Endothelial cell of umbilical vein (primary cell): ENCODE data around the gene NOXA1. TPM values are rescaled to one million over a fixed set of nuclear protein-coding genes. Genes with fewer than 3 reads are reported as not detected.

Experiments
- BruUV-seq: library from RNA; stranded (reverse); fragments of 400-500 nt; replicated peaks from 2 replicates; lab custom pipeline; 2021; lab: Mats Ljungman, UMichigan
- CTCF ChIA-PET: fragments of 300-600, 350-600 bp; sonication (Branson Sonifier 250); formaldehyde crosslinking; loops from one replicate; lab custom pipeline; 2021; ENCODE audit warnings: antibody characterized with exemption, inconsistent platforms; lab: Charles Lee
- POLR2A ChIA-PET: fragments of 300-600, 350-600 bp; sonication (Branson Sonifier 250); formaldehyde crosslinking; loops from one replicate; lab custom pipeline; 2021; ENCODE audit warnings: antibody characterized with exemption, inconsistent platforms; lab: Charles Lee
- DNase-seq: peaks from one replicate; pipeline ENCODE4 v3.0.0-alpha.2; 2011; ENCODE audit warnings: low read depth, low spot score
- FAIRE-seq: peaks from 2 replicates; lab custom pipeline; 2011; peaks lifted over from hg19 to GRCh38; lab: Jason Lieb, UNC
- H2AFZ ChIP-seq: 2 replicates; pipeline ENCODE4 v1.6.0; 2012; ENCODE audit warnings: low read depth, low read length, control low read depth, inconsistent platforms
- H3K27ac ChIP-seq: 2 replicates; pipeline ENCODE4 v1.5.1; 2011; ENCODE audit warnings: low read depth, mild to moderate bottlenecking, control low read depth, low read length, moderate library complexity; ENCODE audit not compliant: insufficient read depth
- H3K27me3 ChIP-seq, 2 experiments: 2 replicates each; pipeline versions ENCODE4 v1.6.0 to v1.6.1; 2011; ENCODE audit warnings: low read length in 2 of 2, mixed read lengths in 1 of 2; ENCODE audit not compliant: control insufficient read depth in 2 of 2, insufficient read depth in 2 of 2
- H3K36me3 ChIP-seq, 2 experiments: 2 replicates in 1 of 2; 3 replicates in 1 of 2; pipeline ENCODE4 v1.5.1; 2011; ENCODE audit warnings: low read length in 2 of 2, mild to moderate bottlenecking in 1 of 2, moderate library complexity in 1 of 2; ENCODE audit not compliant: control insufficient read depth in 2 of 2, insufficient read depth in 2 of 2; ENCODE audit errors: extremely low read depth in 1 of 2
- H3K4me1 ChIP-seq: 3 replicates; pipeline ENCODE4 v1.5.1; 2011; ENCODE audit warnings: mild to moderate bottlenecking, low read length; ENCODE audit not compliant: control insufficient read depth, insufficient read depth; ENCODE audit errors: extremely low read depth
- H3K4me2 ChIP-seq: 2 replicates; pipeline ENCODE4 v1.6.1; 2011; ENCODE audit warnings: low read length, control low read depth, mixed read lengths; ENCODE audit not compliant: insufficient read depth
- H3K4me3 ChIP-seq, 3 experiments: fragments of 200-600 bp in 1 of 3; sonication (generic), shearing (Covaris generic) in 1 of 3; replicated peaks in 1 of 3; 2 replicates each; pipeline ENCODE4 v1.5.1; 2011 to 2016; ENCODE audit warnings: control low read depth in 3 of 3, low read length in 3 of 3, mild to moderate bottlenecking in 2 of 3, inconsistent platforms in 1 of 3, low read depth in 1 of 3, moderate library complexity in 1 of 3; ENCODE audit not compliant: insufficient read depth in 1 of 3
- H3K79me2 ChIP-seq: 2 replicates; pipeline ENCODE4 v1.6.0; 2012; ENCODE audit warnings: low read length, inconsistent platforms; ENCODE audit not compliant: control insufficient read depth, insufficient read depth
- H3K9ac ChIP-seq: replicated peaks from 2 replicates; pipeline ENCODE3; 2011; ENCODE audit warnings: low read length, control low read depth; ENCODE audit not compliant: insufficient read depth; ENCODE audit errors: extremely low read depth
- H3K9me1 ChIP-seq: replicated peaks from 3 replicates; pipeline ENCODE4 v1.6.0; 2011; ENCODE audit warnings: mild to moderate bottlenecking, low read length; ENCODE audit not compliant: control insufficient read depth, insufficient read depth; ENCODE audit errors: extremely low read depth
- H3K9me3 ChIP-seq: replicated peaks from 2 replicates; pipeline ENCODE4 v1.5.1; 2012; ENCODE audit warnings: low read length, inconsistent platforms; ENCODE audit not compliant: control insufficient read depth, insufficient read depth
- H4K20me1 ChIP-seq: replicated peaks from 2 replicates; pipeline ENCODE3; 2011; ENCODE audit warnings: mild to moderate bottlenecking, low read length; ENCODE audit not compliant: control insufficient read depth, insufficient read depth; ENCODE audit errors: extremely low read depth
- CTCF ChIP-seq, 2 donors: IDR thresholded peaks; 1 replicate in 1 of 2; 2 replicates in 1 of 2; pipeline ENCODE4 v1.5.1; 2011; ENCODE audit warnings: low read length in 2 of 2, mild to moderate bottlenecking in 2 of 2, moderate library complexity in 2 of 2, control low read depth in 1 of 2, inconsistent platforms in 1 of 2, low read depth in 1 of 2; ENCODE audit not compliant: insufficient read depth in 1 of 2; ENCODE audit errors: extremely low read depth in 1 of 2
- EZH2 ChIP-seq: IDR thresholded peaks from 2 replicates; pipeline ENCODE4 v1.6.1; 2012; ENCODE audit warnings: borderline replicate concordance, low read depth, mild to moderate bottlenecking, moderate library complexity, low read length, inconsistent platforms; ENCODE audit not compliant: severe bottlenecking
- FOS ChIP-seq: IDR thresholded peaks from 2 replicates; pipeline ENCODE4 v1.6.1; 2011; ENCODE audit warnings: mild to moderate bottlenecking, low read length, moderate library complexity, borderline replicate concordance; ENCODE audit not compliant: insufficient read depth
- GATA2 ChIP-seq: IDR thresholded peaks from 2 replicates; pipeline ENCODE4 v1.7.0; 2011; ENCODE audit warnings: low read depth, mild to moderate bottlenecking, moderate library complexity, mixed read lengths, low read length; ENCODE audit not compliant: insufficient read length, insufficient read depth
- JUN ChIP-seq: IDR thresholded peaks from 2 replicates; pipeline ENCODE4 v1.6.1; 2011; ENCODE audit warnings: borderline replicate concordance, low read depth; ENCODE audit not compliant: insufficient read length, insufficient read depth
- MAX ChIP-seq: IDR thresholded peaks from 2 replicates; pipeline ENCODE4 v1.6.1; 2011; ENCODE audit not compliant: insufficient read depth, insufficient read length
- MYC ChIP-seq: IDR thresholded peaks from one replicate; pipeline ENCODE4 v1.6.1; 2011; ENCODE audit warnings: mild to moderate bottlenecking, low read depth, low read length
- POLR2A ChIP-seq: IDR thresholded peaks from 2 replicates; pipeline ENCODE4 v1.6.1; 2012; ENCODE audit warnings: low read depth, mild to moderate bottlenecking, control low read depth, low read length
- POLR2AphosphoS5 ChIP-seq: IDR thresholded peaks from 2 replicates; pipeline ENCODE4 v1.6.1; 2012; ENCODE audit warnings: low read depth, mild to moderate bottlenecking, control low read depth, low read length, moderate library complexity; ENCODE audit not compliant: insufficient read depth
- dilution Hi-C: fragments of 300-500 bp; cut with MboI; formaldehyde crosslinking; loops from one replicate; pipeline ENCODE4 v1.15.0; 2019; ENCODE audit warnings: low sequenced_read_pairs; ENCODE audit not compliant: extremely low pct_ligation_motif_present
- intact Hi-C: fragments of 100-400 bp; cut with micrococcal nuclease; formaldehyde crosslinking; loops from one replicate; pipeline ENCODE4 v1.10.0; 2022
- polyA plus RNA-seq, 4 experiments: library from polyadenylated mRNA; depleted of rRNA in 3 of 4; stranded (reverse) in 3 of 4; unstranded in 1 of 4; fragments of >200 nt; gene quantifications; 2 replicates each; pipeline versions ENCODE4 v1.2.1 to v1.2.3, GENCODE V29; 2011 to 2012; ENCODE audit warnings: missing spikeins in 1 of 4
- total RNA-seq: library from RNA; stranded (reverse); gene quantifications from 2 replicates; pipeline ENCODE4 v1.2.3, GENCODE V29; 2021

The NOXA1 gene
- total and polyA plus RNA-seq, 2 donors (not counting 3 experiments of a cell fraction or from before 2014, with no cell fraction given), result 0.40 to 0.91 TPM

- ChIA-PET CTCF (no interaction called here), POLR2A (no interaction called here)
- H3K4me2 ChIP-seq, result no peak overlapping the region
- H3K9me1 ChIP-seq, result no peaks in the 10 kb centered on the region
- intact Hi-C loops, result no loop called here
- no peaks in the 10 kb centered on the region for H3K9me3 ChIP-seq
- dilution Hi-C loops, result no loop called here
- H3K4me1 ChIP-seq, result no peaks in the 10 kb centered on the region
- no peaks in the 10 kb centered on the region for H3K36me3 ChIP-seq
- no TSS peak for BruUV-seq
- H3K27me3 ChIP-seq, result no peaks in the 10 kb centered on the region
- no peak overlapping the region for H3K9ac ChIP-seq
- DNase-seq (no peak), FAIRE-seq (no peak)
- TF ChIP-seq JUN (no peak), MAX (no peak), FOS (no peak), POLR2AphosphoS5 (no peak), GATA2 (no peak), POLR2A (no peak), MYC (no peak), EZH2 (no peak), CTCF (IDR thresholded peaks at IDR 0.05; ENCODE audit: extremely low read depth in 1 of 2, insufficient read depth in 1 of 2, low read depth in 1 of 2, low read length in 2 of 2) (no peak)
- no peak overlapping the region for H3K27ac ChIP-seq
- H3K79me2 ChIP-seq, result no peaks in the 10 kb centered on the region
- no peaks in the 10 kb centered on the region for H4K20me1 ChIP-seq
- H3K4me3 ChIP-seq, result no peak overlapping the region
- no peak overlapping the region for H2AFZ ChIP-seq
These were observed 42.6 kb upstream of the NOXA1 start for GRCh38 chr9:137380606-137381005.
